MCF 10A (cell line): ENCODE results near the gene SLC22A7. TPM values are rescaled to one million over a fixed set of nuclear protein-coding genes. Genes with fewer than 3 reads are reported as not detected.

Experiments used
- BruUV-seq: library from RNA; stranded (reverse); fragments of 400-500 nt; replicated peaks from 2 replicates; lab custom pipeline; 2021; lab: Mats Ljungman, UMichigan
- CTCF ChIA-PET: fragments of 300-600 bp; sonication (Branson Sonifier 250); formaldehyde crosslinking; extraction: SDS; loops from one replicate; lab custom pipeline; 2021; ENCODE audit warnings: antibody characterized with exemption, inconsistent platforms; lab: Yijun Ruan, JAX
- POLR2A ChIA-PET: fragments of 300-600, 350-650 bp; sonication (Branson Sonifier 250); formaldehyde crosslinking; extraction: SDS; loops from one replicate; lab custom pipeline; 2020; ENCODE audit warnings: antibody characterized with exemption, inconsistent platforms; lab: Yijun Ruan, JAX
- DNase-seq: peaks from one replicate; pipeline ENCODE4 v3.0.0-alpha.2; 2018; ENCODE audit not compliant: unreplicated experiment
- H3K27ac Mint-ChIP-seq: one replicate; pipeline ENCODE4 v1.8.0; 2022; ENCODE audit warnings: mild to moderate bottlenecking, low read depth, mixed read lengths; ENCODE audit not compliant: unreplicated experiment
- H3K27me3 Mint-ChIP-seq: one replicate; pipeline ENCODE4 v1.8.0; 2022; ENCODE audit warnings: mixed read lengths; ENCODE audit not compliant: insufficient read depth, unreplicated experiment
- H3K36me3 Mint-ChIP-seq: one replicate; pipeline ENCODE4 v1.8.0; 2022; ENCODE audit warnings: mild to moderate bottlenecking, moderate library complexity, mixed read lengths; ENCODE audit not compliant: insufficient read depth, unreplicated experiment
- H3K4me1 Mint-ChIP-seq: one replicate; pipeline ENCODE4 v1.8.0; 2022; ENCODE audit warnings: mixed read lengths; ENCODE audit not compliant: insufficient read depth, unreplicated experiment
- H3K4me3 Mint-ChIP-seq: one replicate; pipeline ENCODE4 v1.8.0; 2022; ENCODE audit warnings: mild to moderate bottlenecking, moderate library complexity, mixed read lengths; ENCODE audit not compliant: unreplicated experiment
- H3K9me3 Mint-ChIP-seq: one replicate; pipeline ENCODE4 v1.8.0; 2022; ENCODE audit warnings: mixed read lengths; ENCODE audit not compliant: unreplicated experiment
- intact Hi-C: fragments of 100-400 bp; cut with micrococcal nuclease; formaldehyde crosslinking; loops from 2 replicates; pipeline ENCODE4 v1.14.1; 2022
- total RNA-seq: library from RNA; stranded (reverse); gene quantifications from 2 replicates; pipeline ENCODE4 v1.2.3, GENCODE V29; 2022
- TF ChIP-seq, protein P1 (sequence below): fragments of 200-600 bp; IDR thresholded peaks from one replicate; pipeline ENCODE4 v1.8.0; 2022; ENCODE audit warnings: antibody characterized with exemption, mild to moderate bottlenecking; ENCODE audit not compliant: unreplicated experiment

The SLC22A7 gene
- total RNA-seq, 1 experiment from 2014 or later: not detected

DNA sequence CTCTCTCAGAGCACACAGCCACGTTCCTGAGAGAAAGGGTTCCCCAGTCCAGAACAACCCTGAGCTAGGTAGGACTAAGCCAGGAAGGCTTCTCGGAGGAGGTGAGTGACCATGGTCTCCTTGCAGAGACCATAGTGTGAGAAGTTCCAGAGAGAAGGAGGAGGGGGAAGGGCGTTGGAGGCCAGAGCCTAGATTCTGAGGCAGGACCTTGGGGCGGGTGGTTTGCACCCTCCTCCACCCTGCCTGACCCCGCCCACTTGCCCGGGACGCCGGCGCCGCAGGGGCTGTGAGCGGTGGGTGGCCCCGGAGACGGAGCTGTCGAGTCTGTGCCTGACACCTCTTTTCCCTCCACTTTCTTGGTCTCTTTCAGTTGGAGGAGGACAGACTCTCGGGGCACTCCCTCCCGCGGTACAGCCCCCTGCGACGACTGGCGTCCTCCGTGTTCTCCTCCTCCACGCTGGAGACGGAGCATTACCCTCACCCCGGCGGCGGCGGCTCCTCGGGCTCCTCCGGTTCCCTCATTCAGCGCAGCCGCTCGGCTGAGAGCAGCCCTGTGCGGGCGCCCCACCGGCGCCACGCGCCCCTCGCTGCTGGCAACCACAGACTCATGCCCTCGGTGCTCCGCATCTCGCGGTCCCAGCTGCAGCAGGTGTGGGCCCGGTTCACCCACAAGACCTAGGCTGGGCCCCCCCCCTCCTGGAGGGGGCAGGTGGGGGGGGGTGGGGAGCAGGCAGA, 28.6 kb upstream of the SLC22A7 start:
- H3K9me3 Mint-ChIP-seq: no peaks in the 10 kb centered on the region
- ChIA-PET CTCF (no interaction called here), POLR2A (interaction anchor here (1.2 kb wide), 1 partner anchor 226 kb away, joined by 3 read pairs; no protein-coding TSS in a partner anchor)
- H3K36me3 Mint-ChIP-seq: no peaks in the 10 kb centered on the region
- peaks cover 3% of the 10 kb centered on the region for H3K4me1 Mint-ChIP-seq
- H3K27me3 Mint-ChIP-seq: no peaks in the 10 kb centered on the region
- DNase-seq: no peak
- BruUV-seq: no TSS peak
- TF ChIP-seq, protein P1, sequence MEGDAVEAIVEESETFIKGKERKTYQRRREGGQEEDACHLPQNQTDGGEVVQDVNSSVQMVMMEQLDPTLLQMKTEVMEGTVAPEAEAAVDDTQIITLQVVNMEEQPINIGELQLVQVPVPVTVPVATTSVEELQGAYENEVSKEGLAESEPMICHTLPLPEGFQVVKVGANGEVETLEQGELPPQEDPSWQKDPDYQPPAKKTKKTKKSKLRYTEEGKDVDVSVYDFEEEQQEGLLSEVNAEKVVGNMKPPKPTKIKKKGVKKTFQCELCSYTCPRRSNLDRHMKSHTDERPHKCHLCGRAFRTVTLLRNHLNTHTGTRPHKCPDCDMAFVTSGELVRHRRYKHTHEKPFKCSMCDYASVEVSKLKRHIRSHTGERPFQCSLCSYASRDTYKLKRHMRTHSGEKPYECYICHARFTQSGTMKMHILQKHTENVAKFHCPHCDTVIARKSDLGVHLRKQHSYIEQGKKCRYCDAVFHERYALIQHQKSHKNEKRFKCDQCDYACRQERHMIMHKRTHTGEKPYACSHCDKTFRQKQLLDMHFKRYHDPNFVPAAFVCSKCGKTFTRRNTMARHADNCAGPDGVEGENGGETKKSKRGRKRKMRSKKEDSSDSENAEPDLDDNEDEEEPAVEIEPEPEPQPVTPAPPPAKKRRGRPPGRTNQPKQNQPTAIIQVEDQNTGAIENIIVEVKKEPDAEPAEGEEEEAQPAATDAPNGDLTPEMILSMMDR: no peak
- intact Hi-C loops: no loop called here
- H3K4me3 Mint-ChIP-seq: peak overlapping the region; percentile 46
- no peak overlapping the region for H3K27ac Mint-ChIP-seq

DNA sequence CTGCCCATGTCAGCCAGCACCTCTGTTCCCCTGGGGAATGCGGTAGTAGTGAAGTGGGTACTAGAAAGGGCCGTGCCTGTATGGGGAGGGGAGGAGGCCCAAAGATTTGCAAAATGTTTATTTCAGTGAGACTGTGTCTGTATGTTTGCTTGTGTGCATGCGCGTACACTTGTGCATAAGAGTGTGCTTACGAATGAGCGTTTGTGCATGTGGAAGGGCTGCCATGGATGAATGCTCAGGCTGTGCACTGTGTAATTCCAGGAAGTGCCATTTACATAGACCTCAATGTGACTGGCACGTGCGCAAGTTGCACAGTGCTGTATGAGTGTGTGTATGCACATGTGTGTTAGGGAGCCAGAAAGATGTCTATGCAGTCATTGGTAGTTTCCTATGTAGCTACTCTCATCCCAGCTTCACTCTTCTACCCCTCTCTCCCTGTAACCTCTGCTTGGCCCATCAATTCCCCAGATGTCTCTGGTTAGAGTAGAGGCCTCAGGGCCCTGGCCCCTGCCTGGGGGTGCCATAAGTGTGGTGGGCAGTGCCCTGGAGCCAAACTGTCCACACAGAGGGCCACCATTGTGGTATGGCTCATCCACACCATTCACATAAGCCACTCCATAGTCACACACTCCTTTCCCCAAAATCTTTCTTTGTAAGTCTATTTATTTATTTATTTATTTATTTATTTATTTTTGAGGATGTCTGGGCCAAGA, 26.8 kb upstream of the SLC22A7 start:
- H3K36me3 Mint-ChIP-seq: no peaks in the 10 kb centered on the region
- H3K9me3 Mint-ChIP-seq: no peaks in the 10 kb centered on the region
- no peak overlapping the region for H3K27ac Mint-ChIP-seq
- no peaks in the 10 kb centered on the region for H3K27me3 Mint-ChIP-seq
- ChIA-PET POLR2A (no interaction called here), CTCF (interaction anchor here (0.5 kb wide), 1 partner anchor 18 kb away, joined by 4 read pairs; no protein-coding TSS in a partner anchor)
- no peak for DNase-seq
- H3K4me1 Mint-ChIP-seq: no peaks in the 10 kb centered on the region
- H3K4me3 Mint-ChIP-seq: no peak overlapping the region
- TF ChIP-seq, protein P1: no peak
- no TSS peak for BruUV-seq
- intact Hi-C loops: no loop called here

DNA sequence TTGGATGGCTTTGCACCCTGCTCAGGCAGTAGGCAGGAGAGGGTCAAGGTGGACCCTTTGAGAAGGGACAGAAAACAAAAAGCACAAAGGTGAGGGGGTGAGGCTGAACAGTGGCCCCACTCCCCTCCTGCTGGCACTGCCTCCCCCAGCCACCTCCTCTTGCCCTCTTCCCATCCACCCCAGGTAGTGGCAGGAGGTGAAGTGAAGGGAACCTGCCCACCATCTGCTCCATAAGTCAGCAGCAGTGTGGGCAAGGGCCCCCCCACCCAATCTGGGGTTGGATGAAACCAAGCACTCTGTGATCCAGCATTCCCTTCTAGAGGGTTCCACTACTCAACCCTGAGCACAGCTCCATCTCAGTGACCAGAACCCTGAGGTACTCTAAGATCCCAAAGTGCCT, 26.1 kb upstream of the SLC22A7 start:
- H3K36me3 Mint-ChIP-seq: no peaks in the 10 kb centered on the region
- no peaks in the 10 kb centered on the region for H3K4me1 Mint-ChIP-seq
- ChIA-PET POLR2A (no interaction called here), CTCF (no interaction called here)
- intact Hi-C loops: no loop called here
- BruUV-seq: no TSS peak
- DNase-seq: no peak
- no peak overlapping the region for H3K4me3 Mint-ChIP-seq
- no peaks in the 10 kb centered on the region for H3K27me3 Mint-ChIP-seq
- H3K27ac Mint-ChIP-seq: no peak overlapping the region
- H3K9me3 Mint-ChIP-seq: no peaks in the 10 kb centered on the region
- TF ChIP-seq, protein P1: no peak

DNA sequence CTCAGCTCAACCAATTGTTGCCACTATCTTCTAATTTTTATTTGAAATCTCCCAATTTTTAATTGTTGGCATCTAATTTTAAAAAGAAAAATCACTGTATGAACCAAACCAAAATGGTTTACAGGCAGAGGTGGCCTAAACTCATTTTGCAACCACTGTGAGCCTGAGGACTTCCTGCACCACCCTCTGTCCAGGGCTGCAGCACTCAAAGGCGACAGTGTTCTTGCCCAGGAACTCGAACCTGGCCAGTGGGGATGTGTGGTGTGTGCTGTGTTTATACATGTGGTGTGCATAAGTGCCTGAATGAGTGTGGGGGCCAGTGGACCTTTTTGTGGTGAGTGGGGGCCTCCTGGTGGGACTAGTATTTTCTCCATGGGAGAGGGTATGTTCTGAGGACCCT, 24.4 kb upstream of the SLC22A7 start:
- Mint-ChIP-seq H3K9me3 (no peaks in the 10 kb centered on the region), H3K27me3 (no peaks in the 10 kb centered on the region), H3K36me3 (peaks cover 5% of the 10 kb centered on the region), H3K27ac (no peak overlapping the region), H3K4me3 (no peak overlapping the region), H3K4me1 (peaks cover 5% of the 10 kb centered on the region)
- TF ChIP-seq, protein P1: no peak
- BruUV-seq: no TSS peak
- CTCF ChIA-PET: interaction anchor here (1.0 kb wide), 1 partner anchor 10 kb away, joined by 3 read pairs; no protein-coding TSS in a partner anchor
- POLR2A ChIA-PET: no interaction called here
- no peak for DNase-seq
- intact Hi-C loops: no loop called here
